ENCODE measurements around the gene NIPSNAP2. TPM values are rescaled to one million over a fixed set of nuclear protein-coding genes. Genes with fewer than 3 reads are reported as not detected.

The NIPSNAP2 gene
- total and polyA plus RNA-seq, 2 of the 13 experiments (the other 11 are each of a cell fraction or from before 2014, with no cell fraction given) = 40.3 to 61.5 TPM

- TF ChIP-seq ZNF639 (CRISPR knock-in tag; conservative IDR thresholded peaks at IDR 0.05) (no peak), RXRA (CRISPR knock-in tag; IDR thresholded peaks at IDR 0.05) (peak; percentile 41; the same call in 1 of the 2 replicates), HES4 (CRISPR knock-in tag; IDR thresholded peaks at IDR 0.05; ENCODE audit: borderline replicate concordance) (peak; percentile 82; the same call in 1 of the 2 replicates), GATA4 (IDR thresholded peaks at IDR 0.05; ENCODE audit: borderline replicate concordance, low read depth) (peak; percentile 80; the same call in 1 of the 2 replicates), ZNF772 (CRISPR knock-in tag; IDR thresholded peaks at IDR 0.05) (peak; percentile 61; the same call in 1 of the 2 replicates), GATAD2A (CRISPR knock-in tag; IDR thresholded peaks at IDR 0.05) (peak; percentile 39), ZNF841 (CRISPR knock-in tag; IDR thresholded peaks at IDR 0.05; ENCODE audit: borderline replicate concordance) (no peak; the same call in 1 of the 2 replicates), PAX8 (CRISPR knock-in tag; IDR thresholded peaks at IDR 0.05; ENCODE audit: borderline replicate concordance) (no peak), U2AF2 (IDR thresholded peaks at IDR 0.05; ENCODE audit: low read depth, low read length) (no peak), ELF3 (CRISPR knock-in tag; IDR thresholded peaks at IDR 0.05) (peak; percentile 33; the same call in 1 of the 2 replicates), SAP130 (CRISPR knock-in tag; IDR thresholded peaks at IDR 0.05; ENCODE audit: low read depth) (peak; percentile 63), GTF2F1 (IDR thresholded peaks at IDR 0.05; ENCODE audit: low read length) (no peak), RBM22 (optimal IDR thresholded peaks at IDR 0.05; ENCODE audit: low read length) (no peak)
- TF ChIP-seq, protein P1, sequence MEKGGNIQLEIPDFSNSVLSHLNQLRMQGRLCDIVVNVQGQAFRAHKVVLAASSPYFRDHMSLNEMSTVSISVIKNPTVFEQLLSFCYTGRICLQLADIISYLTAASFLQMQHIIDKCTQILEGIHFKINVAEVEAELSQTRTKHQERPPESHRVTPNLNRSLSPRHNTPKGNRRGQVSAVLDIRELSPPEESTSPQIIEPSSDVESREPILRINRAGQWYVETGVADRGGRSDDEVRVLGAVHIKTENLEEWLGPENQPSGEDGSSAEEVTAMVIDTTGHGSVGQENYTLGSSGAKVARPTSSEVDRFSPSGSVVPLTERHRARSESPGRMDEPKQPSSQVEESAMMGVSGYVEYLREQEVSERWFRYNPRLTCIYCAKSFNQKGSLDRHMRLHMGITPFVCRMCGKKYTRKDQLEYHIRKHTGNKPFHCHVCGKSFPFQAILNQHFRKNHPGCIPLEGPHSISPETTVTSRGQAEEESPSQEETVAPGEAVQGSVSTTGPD (CRISPR knock-in tag; IDR thresholded peaks at IDR 0.05) = peak; percentile 29; the same call in 1 of the 2 replicates
- TF ChIP-seq, protein P2, sequence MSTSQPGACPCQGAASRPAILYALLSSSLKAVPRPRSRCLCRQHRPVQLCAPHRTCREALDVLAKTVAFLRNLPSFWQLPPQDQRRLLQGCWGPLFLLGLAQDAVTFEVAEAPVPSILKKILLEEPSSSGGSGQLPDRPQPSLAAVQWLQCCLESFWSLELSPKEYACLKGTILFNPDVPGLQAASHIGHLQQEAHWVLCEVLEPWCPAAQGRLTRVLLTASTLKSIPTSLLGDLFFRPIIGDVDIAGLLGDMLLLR (CRISPR knock-in tag; IDR thresholded peaks at IDR 0.05) = no peak
- TF ChIP-seq, protein P3, sequence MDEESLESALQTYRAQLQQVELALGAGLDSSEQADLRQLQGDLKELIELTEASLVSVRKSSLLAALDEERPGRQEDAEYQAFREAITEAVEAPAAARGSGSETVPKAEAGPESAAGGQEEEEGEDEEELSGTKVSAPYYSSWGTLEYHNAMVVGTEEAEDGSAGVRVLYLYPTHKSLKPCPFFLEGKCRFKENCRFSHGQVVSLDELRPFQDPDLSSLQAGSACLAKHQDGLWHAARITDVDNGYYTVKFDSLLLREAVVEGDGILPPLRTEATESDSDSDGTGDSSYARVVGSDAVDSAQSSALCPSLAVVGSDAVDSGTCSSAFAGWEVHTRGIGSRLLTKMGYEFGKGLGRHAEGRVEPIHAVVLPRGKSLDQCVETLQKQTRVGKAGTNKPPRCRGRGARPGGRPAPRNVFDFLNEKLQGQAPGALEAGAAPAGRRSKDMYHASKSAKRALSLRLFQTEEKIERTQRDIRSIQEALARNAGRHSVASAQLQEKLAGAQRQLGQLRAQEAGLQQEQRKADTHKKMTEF (CRISPR knock-in tag; IDR thresholded peaks at IDR 0.05) = peak; percentile 70
- TF ChIP-seq, protein P4, sequence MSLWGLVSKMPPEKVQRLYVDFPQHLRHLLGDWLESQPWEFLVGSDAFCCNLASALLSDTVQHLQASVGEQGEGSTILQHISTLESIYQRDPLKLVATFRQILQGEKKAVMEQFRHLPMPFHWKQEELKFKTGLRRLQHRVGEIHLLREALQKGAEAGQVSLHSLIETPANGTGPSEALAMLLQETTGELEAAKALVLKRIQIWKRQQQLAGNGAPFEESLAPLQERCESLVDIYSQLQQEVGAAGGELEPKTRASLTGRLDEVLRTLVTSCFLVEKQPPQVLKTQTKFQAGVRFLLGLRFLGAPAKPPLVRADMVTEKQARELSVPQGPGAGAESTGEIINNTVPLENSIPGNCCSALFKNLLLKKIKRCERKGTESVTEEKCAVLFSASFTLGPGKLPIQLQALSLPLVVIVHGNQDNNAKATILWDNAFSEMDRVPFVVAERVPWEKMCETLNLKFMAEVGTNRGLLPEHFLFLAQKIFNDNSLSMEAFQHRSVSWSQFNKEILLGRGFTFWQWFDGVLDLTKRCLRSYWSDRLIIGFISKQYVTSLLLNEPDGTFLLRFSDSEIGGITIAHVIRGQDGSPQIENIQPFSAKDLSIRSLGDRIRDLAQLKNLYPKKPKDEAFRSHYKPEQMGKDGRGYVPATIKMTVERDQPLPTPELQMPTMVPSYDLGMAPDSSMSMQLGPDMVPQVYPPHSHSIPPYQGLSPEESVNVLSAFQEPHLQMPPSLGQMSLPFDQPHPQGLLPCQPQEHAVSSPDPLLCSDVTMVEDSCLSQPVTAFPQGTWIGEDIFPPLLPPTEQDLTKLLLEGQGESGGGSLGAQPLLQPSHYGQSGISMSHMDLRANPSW (CRISPR knock-in tag; IDR thresholded peaks at IDR 0.05; ENCODE audit: borderline replicate concordance) = no peak
These were observed 69.5 kb downstream of the NIPSNAP2 start (continued) for GRCh38 chr7:56033671-56034432.
